SK-N-SH treated with all-trans-retinoic acid at 6 μM for 48 hours (cell line): Measurements from ENCODE around the gene KRTAP2-1.

Source experiments
- ATAC-seq: fragments of 200-7000 bp; cut with Tn5 transposase; 3 replicates; pipeline ENCODE4 v1.9.1; 2020; ENCODE audit warnings: mild to moderate bottlenecking, moderate library complexity
- ARNTL ChIP-seq: fragments of 450-650 bp; formaldehyde crosslinking; IDR thresholded peaks from 2 replicates; pipeline ENCODE4 v1.5.0; 2020; ENCODE audit warnings: low read depth, mild to moderate bottlenecking, moderate library complexity, borderline replicate concordance
- CREB5 ChIP-seq: fragments of 250-450 bp; sonication (Bioruptor Pico); IDR thresholded peaks from 2 replicates; pipeline ENCODE4 v1.5.1; 2020; ENCODE audit warnings: low read depth, mild to moderate bottlenecking, moderate library complexity
- CSDC2 ChIP-seq: fragments of 250-450 bp; sonication (Bioruptor Pico); IDR thresholded peaks from 2 replicates; pipeline ENCODE4 v1.5.0; 2020; ENCODE audit warnings: mild to moderate bottlenecking, moderate library complexity
- CSRNP3 ChIP-seq: fragments of 250-450 bp; sonication (Bioruptor Pico); IDR thresholded peaks from 2 replicates; pipeline ENCODE4 v1.5.1; 2021; ENCODE audit warnings: mild to moderate bottlenecking, moderate library complexity
- ESRRG ChIP-seq: fragments of 250-450 bp; sonication (Bioruptor Pico); IDR thresholded peaks from 2 replicates; pipeline ENCODE4 v1.6.1; 2021; ENCODE audit warnings: mild to moderate bottlenecking
- GLIS3 ChIP-seq: fragments of 250-450 bp; sonication (Bioruptor Pico); IDR thresholded peaks from 2 replicates; pipeline ENCODE4 v1.5.0; 2020; ENCODE audit warnings: mild to moderate bottlenecking, moderate library complexity
- ISL1 ChIP-seq: fragments of 250-450 bp; sonication (Bioruptor Pico); IDR thresholded peaks from 2 replicates; pipeline ENCODE4 v2.1.2; 2022; ENCODE audit warnings: mild to moderate bottlenecking, moderate library complexity
- OSR1 ChIP-seq: fragments of 250-450 bp; sonication (Bioruptor Pico); IDR thresholded peaks from 2 replicates; pipeline ENCODE4 v1.8.0; 2022; ENCODE audit warnings: moderate library complexity, mild to moderate bottlenecking, inconsistent platforms
- PPARA ChIP-seq: fragments of 250-450 bp; sonication (Bioruptor Pico); IDR thresholded peaks from 2 replicates; pipeline ENCODE4 v1.5.0; 2020; ENCODE audit warnings: mild to moderate bottlenecking, borderline replicate concordance
- RARB ChIP-seq: fragments of 250-450 bp; sonication (Bioruptor Pico); IDR thresholded peaks from 2 replicates; pipeline ENCODE4 v1.8.0; 2021; ENCODE audit warnings: mild to moderate bottlenecking, moderate library complexity
- SNAI2 ChIP-seq: fragments of 250-450 bp; sonication (Bioruptor Pico); IDR thresholded peaks from 2 replicates; pipeline ENCODE4 v1.5.0; 2020; ENCODE audit warnings: mild to moderate bottlenecking, moderate library complexity
- TCF4 ChIP-seq: fragments of 250-450 bp; sonication (Bioruptor Pico); IDR thresholded peaks from 2 replicates; pipeline ENCODE4 v1.8.0; 2021; ENCODE audit warnings: mild to moderate bottlenecking, moderate library complexity, borderline replicate concordance
- ZC3H10 ChIP-seq: fragments of 250-450 bp; sonication (Bioruptor Pico); IDR thresholded peaks from 2 replicates; pipeline ENCODE4 v1.5.1; 2021; ENCODE audit warnings: mild to moderate bottlenecking, moderate library complexity
- ZFP3 ChIP-seq: fragments of 250-450 bp; sonication (Bioruptor Pico); IDR thresholded peaks from 2 replicates; pipeline ENCODE4 v1.5.0; 2020; ENCODE audit warnings: mild to moderate bottlenecking, moderate library complexity
- ZFP30 ChIP-seq: fragments of 450-650 bp; formaldehyde crosslinking; IDR thresholded peaks from 2 replicates; pipeline ENCODE4 v1.5.0; 2022; ENCODE audit warnings: mild to moderate bottlenecking, moderate library complexity
- ZNF565 ChIP-seq: fragments of 450-650 bp; formaldehyde crosslinking; conservative IDR thresholded peaks from 2 replicates; pipeline ENCODE4 v1.5.0; 2020; ENCODE audit warnings: low read depth, mild to moderate bottlenecking, moderate library complexity
- ZNF70 ChIP-seq: fragments of 450-650 bp; formaldehyde crosslinking; IDR thresholded peaks from 2 replicates; pipeline ENCODE4 v1.5.0; 2020; ENCODE audit warnings: mild to moderate bottlenecking, moderate library complexity
- ZNF8 ChIP-seq: fragments of 450-650 bp; formaldehyde crosslinking; IDR thresholded peaks from 2 replicates; pipeline ENCODE4 v1.5.0; 2020; ENCODE audit warnings: mild to moderate bottlenecking, moderate library complexity
- TF ChIP-seq, protein P1 (sequence below): fragments of 250-450 bp; sonication (Bioruptor Pico); IDR thresholded peaks from 2 replicates; pipeline ENCODE4 v1.5.0; 2020; ENCODE audit warnings: mild to moderate bottlenecking, moderate library complexity
- TF ChIP-seq, protein P2 (sequence below): fragments of 250-450 bp; sonication (Bioruptor Pico); IDR thresholded peaks from 2 replicates; pipeline ENCODE4 v1.8.0; 2020; ENCODE audit warnings: mild to moderate bottlenecking, moderate library complexity, borderline replicate concordance

Gene KRTAP2-1

GRCh38 chr17:41010441-41010840 is 36.7 kb downstream of the KRTAP2-1 start:
- TF ChIP-seq GLIS3 (CRISPR knock-in tag) = no peak
- no peak for TF ChIP-seq ZNF70 (CRISPR knock-in tag)
- no peak for TF ChIP-seq RARB (CRISPR knock-in tag)
- no peak for TF ChIP-seq ZFP3 (CRISPR knock-in tag)
- TF ChIP-seq, all 23 proteins: peak for 0
- no peak for ATAC-seq

GRCh38 chr17:41009936-41010335 is 37.2 kb downstream of the KRTAP2-1 start:
- TF ChIP-seq ZC3H10 = no peak
- TF ChIP-seq ZFP30 (CRISPR knock-in tag) = no peak
- no peak for TF ChIP-seq CREB5
- TF ChIP-seq OSR1 (CRISPR knock-in tag) = no peak
- no peak for TF ChIP-seq PPARA
- no peak for TF ChIP-seq GLIS3 (CRISPR knock-in tag)
- no peak for TF ChIP-seq SNAI2 (CRISPR knock-in tag)
- no peak for TF ChIP-seq CSDC2
- no peak for TF ChIP-seq TCF4 (CRISPR knock-in tag)
- no peak for TF ChIP-seq ZNF8 (CRISPR knock-in tag)
- TF ChIP-seq, protein P1, sequence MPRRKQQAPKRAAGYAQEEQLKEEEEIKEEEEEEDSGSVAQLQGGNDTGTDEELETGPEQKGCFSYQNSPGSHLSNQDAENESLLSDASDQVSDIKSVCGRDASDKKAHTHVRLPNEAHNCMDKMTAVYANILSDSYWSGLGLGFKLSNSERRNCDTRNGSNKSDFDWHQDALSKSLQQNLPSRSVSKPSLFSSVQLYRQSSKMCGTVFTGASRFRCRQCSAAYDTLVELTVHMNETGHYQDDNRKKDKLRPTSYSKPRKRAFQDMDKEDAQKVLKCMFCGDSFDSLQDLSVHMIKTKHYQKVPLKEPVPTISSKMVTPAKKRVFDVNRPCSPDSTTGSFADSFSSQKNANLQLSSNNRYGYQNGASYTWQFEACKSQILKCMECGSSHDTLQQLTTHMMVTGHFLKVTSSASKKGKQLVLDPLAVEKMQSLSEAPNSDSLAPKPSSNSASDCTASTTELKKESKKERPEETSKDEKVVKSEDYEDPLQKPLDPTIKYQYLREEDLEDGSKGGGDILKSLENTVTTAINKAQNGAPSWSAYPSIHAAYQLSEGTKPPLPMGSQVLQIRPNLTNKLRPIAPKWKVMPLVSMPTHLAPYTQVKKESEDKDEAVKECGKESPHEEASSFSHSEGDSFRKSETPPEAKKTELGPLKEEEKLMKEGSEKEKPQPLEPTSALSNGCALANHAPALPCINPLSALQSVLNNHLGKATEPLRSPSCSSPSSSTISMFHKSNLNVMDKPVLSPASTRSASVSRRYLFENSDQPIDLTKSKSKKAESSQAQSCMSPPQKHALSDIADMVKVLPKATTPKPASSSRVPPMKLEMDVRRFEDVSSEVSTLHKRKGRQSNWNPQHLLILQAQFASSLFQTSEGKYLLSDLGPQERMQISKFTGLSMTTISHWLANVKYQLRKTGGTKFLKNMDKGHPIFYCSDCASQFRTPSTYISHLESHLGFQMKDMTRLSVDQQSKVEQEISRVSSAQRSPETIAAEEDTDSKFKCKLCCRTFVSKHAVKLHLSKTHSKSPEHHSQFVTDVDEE (CRISPR knock-in tag) = no peak
- TF ChIP-seq ISL1 = no peak
- no peak for TF ChIP-seq RARB (CRISPR knock-in tag)
- TF ChIP-seq ARNTL (CRISPR knock-in tag) = no peak
- TF ChIP-seq ZNF565 (CRISPR knock-in tag) = no peak
- TF ChIP-seq ZFP3 (CRISPR knock-in tag) = no peak
- TF ChIP-seq, protein P2, sequence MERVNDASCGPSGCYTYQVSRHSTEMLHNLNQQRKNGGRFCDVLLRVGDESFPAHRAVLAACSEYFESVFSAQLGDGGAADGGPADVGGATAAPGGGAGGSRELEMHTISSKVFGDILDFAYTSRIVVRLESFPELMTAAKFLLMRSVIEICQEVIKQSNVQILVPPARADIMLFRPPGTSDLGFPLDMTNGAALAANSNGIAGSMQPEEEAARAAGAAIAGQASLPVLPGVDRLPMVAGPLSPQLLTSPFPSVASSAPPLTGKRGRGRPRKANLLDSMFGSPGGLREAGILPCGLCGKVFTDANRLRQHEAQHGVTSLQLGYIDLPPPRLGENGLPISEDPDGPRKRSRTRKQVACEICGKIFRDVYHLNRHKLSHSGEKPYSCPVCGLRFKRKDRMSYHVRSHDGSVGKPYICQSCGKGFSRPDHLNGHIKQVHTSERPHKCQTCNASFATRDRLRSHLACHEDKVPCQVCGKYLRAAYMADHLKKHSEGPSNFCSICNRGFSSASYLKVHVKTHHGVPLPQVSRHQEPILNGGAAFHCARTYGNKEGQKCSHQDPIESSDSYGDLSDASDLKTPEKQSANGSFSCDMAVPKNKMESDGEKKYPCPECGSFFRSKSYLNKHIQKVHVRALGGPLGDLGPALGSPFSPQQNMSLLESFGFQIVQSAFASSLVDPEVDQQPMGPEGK (CRISPR knock-in tag) = no peak
- no peak for ATAC-seq

DNA sequence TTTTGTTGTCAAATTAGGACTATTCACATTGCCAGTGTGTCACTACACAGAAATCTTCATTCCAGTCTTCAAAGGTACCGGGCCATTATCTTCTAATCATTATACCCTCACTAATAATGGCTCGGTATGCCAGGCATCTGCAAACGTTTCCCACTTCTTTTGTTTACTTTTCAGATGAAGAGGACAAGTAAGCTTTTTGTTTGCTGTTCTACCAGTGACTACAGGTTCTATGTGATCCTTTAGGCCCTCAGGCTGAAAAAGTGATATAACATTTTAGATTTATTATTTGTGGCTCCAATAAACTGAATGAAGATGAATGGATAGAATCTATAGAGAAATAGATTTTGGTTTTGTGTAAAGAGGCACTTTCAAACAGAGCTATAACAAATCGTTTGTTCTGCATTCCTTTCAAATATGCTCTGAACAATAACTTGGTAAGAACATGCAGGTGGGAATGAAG is 37.8 kb downstream of the KRTAP2-1 start:
- no peak for ATAC-seq
- TF ChIP-seq SNAI2 (CRISPR knock-in tag) (no peak), CSRNP3 (CRISPR knock-in tag) (no peak)

DNA sequence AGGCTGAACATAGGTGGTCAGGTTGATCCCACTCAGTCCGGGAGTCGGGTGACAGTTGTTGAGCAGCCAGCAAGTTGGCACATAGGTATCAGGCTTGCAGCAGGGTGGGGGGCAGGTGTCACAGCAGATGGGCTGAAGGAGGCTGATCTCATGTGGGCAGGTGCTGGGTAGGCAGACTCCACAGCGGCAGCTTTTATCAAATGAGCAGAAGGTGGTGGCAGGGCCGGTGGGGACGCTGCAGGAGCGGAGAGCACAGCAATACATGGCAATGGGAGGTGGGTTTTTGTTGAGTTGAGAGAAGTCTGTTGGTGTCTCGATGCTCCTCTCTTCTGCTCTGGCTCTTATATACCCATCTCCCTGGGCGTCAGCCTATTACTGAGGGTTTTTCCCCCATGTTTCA is 38.3 kb downstream of the KRTAP2-1 start, which contains the start of gene KRTAP3-1:
Gene KRTAP3-1 (minus strand): TSS at position 318 of the 400 bp plus-strand sequence. CDS start 54 bp downstream, at position 264.
- ATAC-seq = no peak
- no peak for TF ChIP-seq OSR1 (CRISPR knock-in tag)
- no peak for TF ChIP-seq CSDC2
- no peak for TF ChIP-seq ZNF8 (CRISPR knock-in tag)
- no peak for TF ChIP-seq ZFP3 (CRISPR knock-in tag)
- TF ChIP-seq ZC3H10 = no peak
- no peak for TF ChIP-seq ISL1
- no peak for TF ChIP-seq ZNF565 (CRISPR knock-in tag)
- TF ChIP-seq ZFP30 (CRISPR knock-in tag) = no peak
- TF ChIP-seq ZNF70 (CRISPR knock-in tag) = no peak
- TF ChIP-seq RARB (CRISPR knock-in tag) = no peak
- TF ChIP-seq PPARA = no peak
- TF ChIP-seq CSRNP3 (CRISPR knock-in tag) = no peak
- TF ChIP-seq, protein P1 (CRISPR knock-in tag) = no peak
- TF ChIP-seq SNAI2 (CRISPR knock-in tag) = no peak
- TF ChIP-seq ARNTL (CRISPR knock-in tag) = no peak
- TF ChIP-seq ESRRG = no peak
